HCEC 1CT (cell line): ENCODE measurements around the gene COL9A3.

ENCODE experiments used
- DNase-seq: peaks from one replicate; pipeline ENCODE4 v3.0.0-alpha.2; 2017

Gene COL9A3

DNA sequence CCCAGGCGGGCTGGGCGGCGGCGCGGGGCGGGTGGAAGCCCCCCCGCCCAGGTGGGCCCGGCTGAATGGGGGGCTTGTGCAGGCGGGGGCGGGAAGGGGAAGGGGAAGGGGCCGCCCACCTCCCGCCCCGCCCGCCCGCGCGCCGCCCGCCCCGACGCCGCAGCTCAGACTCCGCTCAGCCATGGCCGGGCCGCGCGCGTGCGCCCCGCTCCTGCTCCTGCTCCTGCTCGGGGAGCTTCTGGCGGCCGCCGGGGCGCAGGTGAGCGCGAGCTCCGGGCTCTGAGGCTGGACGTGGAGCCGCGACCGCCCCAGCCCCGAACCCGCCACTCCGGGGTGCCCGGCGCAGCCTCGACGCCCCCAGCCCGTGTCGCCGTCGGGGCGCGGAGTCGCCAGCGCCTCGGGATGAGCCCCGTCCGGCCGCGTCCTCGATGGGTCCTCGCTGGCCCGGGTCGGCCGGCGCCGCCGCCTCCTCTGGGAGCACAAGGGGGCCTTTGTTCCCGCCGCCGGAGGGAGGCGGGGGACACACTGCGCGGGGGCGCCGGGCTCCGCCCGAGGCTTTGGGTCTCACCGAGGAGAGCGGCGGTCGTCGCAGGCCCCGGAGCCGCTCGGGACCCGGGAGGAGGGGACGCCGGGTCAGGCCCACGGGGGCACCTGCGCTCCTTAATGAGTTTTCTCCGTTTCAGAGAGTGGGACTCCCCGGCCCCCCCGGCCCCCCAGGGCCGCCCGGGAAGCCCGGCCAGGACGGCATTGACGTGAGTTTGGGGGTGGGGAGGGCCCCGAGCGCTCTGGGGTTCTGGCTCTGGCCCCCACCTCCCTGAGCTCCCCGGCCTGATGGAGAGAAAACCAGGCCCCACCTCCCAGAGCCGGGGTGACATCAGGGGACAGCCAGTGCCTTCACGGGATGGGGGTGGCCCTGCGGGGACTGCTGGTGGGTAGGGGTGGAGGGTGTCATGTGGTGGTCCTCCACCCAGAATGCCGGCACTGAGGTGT is at the start of gene COL9A3:
Gene COL9A3, plus strand, starts transcription at position 167 of the 990 bp plus-strand sequence. Its CDS starts 15 bp downstream, at position 182.
- DNase-seq, result no peak

GRCh38 chr20:62768234-62768546 is 48.7 kb upstream of the COL9A3 start:
- DNase-seq, result no peak

GRCh38 chr20:62768551-62769287 is 48.1 kb upstream of the COL9A3 start:
- DNase-seq, result no peak

- no peak for DNase-seq
Measured at GRCh38 chr20:62769346-62770071, 47.3 kb upstream of the COL9A3 start.

GRCh38 chr20:62770111-62770910 is 46.5 kb upstream of the COL9A3 start:
- DNase-seq, result no peak

DNA sequence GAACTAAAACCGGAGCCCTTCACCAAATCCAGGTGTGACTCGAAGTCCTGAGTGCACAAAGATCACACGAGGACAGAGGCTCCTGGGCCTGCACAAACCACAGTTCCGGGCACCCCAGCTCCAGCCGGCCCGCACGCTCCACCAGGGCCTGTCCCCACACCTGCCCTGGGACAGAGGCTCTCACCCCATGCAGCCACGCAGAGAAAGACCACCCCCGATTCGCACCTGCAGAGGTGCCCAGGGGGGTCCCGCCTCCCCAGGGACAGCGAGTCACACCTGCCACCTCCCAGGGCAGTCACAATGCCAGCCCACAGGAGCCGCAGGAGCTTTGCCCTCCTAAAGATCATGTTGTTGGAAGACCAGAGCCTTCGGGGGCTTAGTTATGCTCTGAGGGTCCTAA is 45.9 kb upstream of the COL9A3 start:
- DNase-seq, result no peak

- DNase-seq, result no peak
Measured at GRCh38 chr20:62771396-62772102, 45.3 kb upstream of the COL9A3 start.

DNA sequence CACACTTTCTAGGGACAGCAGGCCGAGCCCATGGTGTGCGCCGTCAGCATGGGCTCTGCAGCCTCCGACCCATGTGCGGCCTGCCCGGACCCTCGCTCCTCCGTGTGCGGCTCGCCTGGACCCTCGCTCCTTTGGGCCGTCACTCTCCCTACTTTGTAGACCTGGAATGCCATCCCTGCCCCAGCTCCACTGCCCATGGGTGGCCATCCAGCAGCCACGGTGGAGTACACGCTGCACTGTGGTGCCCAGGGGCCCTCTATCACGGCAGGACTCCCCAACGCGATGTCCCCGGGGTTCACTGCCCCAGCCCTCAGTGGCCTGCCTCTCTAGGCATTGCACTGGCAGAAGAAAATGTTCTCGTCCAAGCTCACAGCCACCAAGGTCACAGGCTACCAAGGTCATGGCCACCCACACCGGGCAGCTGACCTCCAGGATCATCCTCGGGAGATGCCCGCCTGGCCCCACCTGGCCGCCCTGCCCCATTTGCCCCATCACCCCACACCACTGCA is 44.7 kb upstream of the COL9A3 start:
- DNase-seq, result no peak

DNA sequence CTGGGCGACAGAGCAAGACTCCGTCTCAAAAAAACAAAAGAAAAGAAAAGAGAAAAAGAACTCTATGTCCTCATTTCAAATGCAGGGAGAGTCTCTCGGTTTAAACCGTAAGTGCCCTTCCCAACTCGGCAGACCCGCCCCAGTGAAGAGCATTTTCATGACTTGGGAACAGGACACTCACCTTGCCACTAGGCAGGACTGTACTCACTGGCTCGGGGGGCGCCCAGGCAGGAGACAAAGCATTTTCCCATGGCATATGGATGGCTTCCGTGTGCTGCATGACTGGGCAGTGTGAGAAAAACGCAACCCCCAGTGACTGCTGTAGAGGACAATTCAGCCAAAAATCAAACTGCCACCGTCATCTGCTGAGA is 44.2 kb upstream of the COL9A3 start:
- no peak for DNase-seq

GRCh38 chr20:62772990-62773844 is 43.6 kb upstream of the COL9A3 start:
- DNase-seq, result no peak

DNA sequence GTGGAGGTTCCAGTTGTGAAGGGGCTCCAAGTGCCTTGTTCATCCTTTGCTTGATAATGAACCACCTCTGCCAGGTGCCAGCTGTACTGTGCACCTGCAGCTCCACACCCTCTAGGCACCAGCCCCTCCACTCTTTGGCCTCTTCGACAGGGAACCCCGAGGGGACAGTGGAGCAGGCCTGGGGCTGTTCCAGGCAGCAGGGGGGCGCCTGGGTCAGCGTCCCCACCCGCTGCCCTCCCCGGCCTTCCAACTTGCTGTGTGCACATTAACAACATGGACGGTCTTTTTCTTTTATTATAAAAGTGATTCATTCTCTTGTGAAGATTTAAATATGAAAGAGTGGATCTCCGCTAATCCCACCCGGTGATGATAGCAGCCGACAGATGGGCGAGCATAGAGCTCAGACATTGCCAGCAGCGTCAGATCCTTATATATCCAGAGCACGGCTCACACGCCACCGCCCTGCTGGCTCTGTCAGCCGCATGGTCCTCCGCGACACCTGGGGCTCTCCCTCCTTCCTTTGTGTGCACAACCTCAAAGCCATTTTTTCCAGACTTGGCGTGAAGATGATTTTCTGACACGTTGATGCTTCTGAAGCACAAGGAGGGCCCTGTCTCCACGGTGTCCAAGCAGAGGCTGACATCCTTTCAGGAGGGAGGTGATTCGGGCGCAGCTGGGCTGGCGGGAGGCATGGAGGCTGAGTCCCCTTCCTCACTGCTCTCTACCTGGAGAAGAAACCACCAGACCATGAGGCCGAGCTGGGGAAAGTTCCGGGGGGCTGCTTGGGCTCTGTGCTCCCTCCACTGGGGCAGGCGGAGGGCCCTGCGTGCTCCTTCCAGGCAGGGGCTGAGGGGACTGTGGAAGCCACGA is 42.8 kb upstream of the COL9A3 start:
- no peak for DNase-seq

GRCh38 chr20:62774762-62775161 is 42.1 kb upstream of the COL9A3 start:
- DNase-seq, result no peak

DNA sequence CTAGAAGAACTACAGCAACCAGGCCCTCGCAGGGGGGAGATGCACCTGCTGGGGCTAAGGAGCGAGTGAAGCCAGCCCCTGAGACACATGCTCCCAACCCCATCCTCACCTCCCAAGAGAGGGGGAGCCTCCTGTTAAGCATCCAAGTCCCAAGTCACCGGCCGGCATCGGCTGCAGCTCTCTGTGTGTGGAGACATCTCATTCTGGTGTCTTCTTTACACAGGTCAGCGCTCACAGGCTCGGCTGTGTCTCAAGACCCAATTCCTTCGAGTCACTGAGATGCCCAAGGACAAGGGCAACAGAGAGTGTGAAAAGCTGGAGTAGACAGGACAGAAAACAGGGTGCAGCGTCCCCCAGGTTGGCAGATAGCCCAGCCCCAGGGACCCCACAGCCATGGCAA is 41.6 kb upstream of the COL9A3 start:
- DNase-seq, result no peak

GRCh38 chr20:62776035-62776691 is 40.7 kb upstream of the COL9A3 start:
- DNase-seq, result no peak

GRCh38 chr20:62776692-62777527 is 39.9 kb upstream of the COL9A3 start:
- peak; percentile 22 for DNase-seq

DNA sequence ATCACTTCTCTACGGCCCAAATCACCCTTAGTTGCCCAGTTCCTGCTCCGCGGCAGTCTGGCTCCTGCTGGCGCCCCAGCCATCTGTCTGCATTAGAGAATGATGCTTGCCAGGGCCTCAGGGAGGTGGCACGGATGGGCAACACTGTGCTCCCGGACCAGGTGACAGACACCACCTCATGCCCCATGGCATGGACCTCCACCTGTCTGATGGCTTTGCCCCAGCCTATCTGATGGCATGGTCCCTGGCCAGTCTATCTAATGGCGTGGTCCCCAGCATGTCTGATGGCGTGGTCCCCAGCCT is 39.4 kb upstream of the COL9A3 start:
- no peak for DNase-seq

DNA sequence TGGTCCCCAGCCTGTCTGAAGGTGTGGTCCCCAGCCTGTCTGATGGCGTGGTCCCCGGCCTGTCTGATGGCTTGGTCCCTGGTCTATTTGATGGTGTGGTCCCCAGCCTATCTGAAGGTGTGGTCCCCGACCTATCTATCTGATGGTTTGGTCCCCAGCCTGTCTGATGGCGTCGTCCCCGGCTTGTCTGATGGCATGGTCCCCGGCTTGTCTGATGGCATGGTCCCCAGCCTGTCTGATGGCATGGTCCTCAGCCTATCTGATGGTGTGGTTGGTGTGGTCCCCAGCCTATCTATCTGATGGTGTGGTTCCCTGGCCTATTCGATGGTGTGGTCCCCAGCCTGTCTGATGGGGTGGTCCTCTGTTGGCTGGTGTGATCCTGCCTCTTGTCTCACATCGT is 38.8 kb upstream of the COL9A3 start:
- no peak for DNase-seq
